HFFc6 (cell line): Measurements from ENCODE around the gene TNFRSF9. TPM values are rescaled to one million over a fixed set of nuclear protein-coding genes. Genes with fewer than 3 reads are reported as not detected.

Source experiments
- DNase-seq: peaks from one replicate; pipeline ENCODE4 v3.0.0-alpha.2; 2018
- H3K27ac Mint-ChIP-seq: 2 replicates; pipeline ENCODE4 v1.8.0; 2020; ENCODE audit warnings: mild to moderate bottlenecking, mixed read lengths
- H3K27me3 Mint-ChIP-seq: 2 replicates; pipeline ENCODE4 v1.8.0; 2021; ENCODE audit warnings: mild to moderate bottlenecking, moderate library complexity, mixed read lengths; ENCODE audit not compliant: insufficient read depth
- H3K36me3 Mint-ChIP-seq: 2 replicates; pipeline ENCODE4 v1.8.0; 2021; ENCODE audit warnings: low read depth, mixed read lengths
- H3K4me1 Mint-ChIP-seq: 2 replicates; pipeline ENCODE4 v1.8.0; 2020; ENCODE audit warnings: low read depth, mixed read lengths
- H3K4me3 Mint-ChIP-seq: 2 replicates; pipeline ENCODE4 v1.8.0; 2020; ENCODE audit warnings: mild to moderate bottlenecking, moderate library complexity, mixed read lengths
- H3K9me3 Mint-ChIP-seq: 2 replicates; pipeline ENCODE4 v1.8.0; 2020; ENCODE audit warnings: mild to moderate bottlenecking, mixed read lengths
- CTCF ChIP-seq: fragments of 200-600 bp; sonication (generic); IDR thresholded peaks from 2 replicates; pipeline ENCODE4 v1.5.0; 2021; ENCODE audit warnings: antibody characterized with exemption, mild to moderate bottlenecking
- total RNA-seq, 6 experiments: library from RNA; stranded (reverse); fragmentation: NEBNext Ultra II Directional; extraction: Animal tissue kit (Norgen Biotek cat#: 25700); gene quantifications; 2 replicates in 1 of 6; 3 replicates in 5 of 6; pipeline ENCODE4 v1.2.3, GENCODE V29; 2021

The TNFRSF9 gene
- total RNA-seq, 6 experiments from 2014 or later = not detected

GRCh38 chr1:7893529-7894180 is 47.0 kb downstream of the TNFRSF9 start:
- peak; percentile 42 for DNase-seq
- no peak for TF ChIP-seq CTCF
- Mint-ChIP-seq H3K4me3 (no peak overlapping the region), H3K36me3 (no peaks in the 10 kb centered on the region), H3K27ac (no peak overlapping the region), H3K27me3 (peaks cover 15% of the 10 kb centered on the region), H3K4me1 (peaks cover 26% of the 10 kb centered on the region), H3K9me3 (no peaks in the 10 kb centered on the region)

- DNase-seq = no peak
- TF ChIP-seq CTCF = no peak
- no peak overlapping the region for H3K4me3 Mint-ChIP-seq
- H3K27ac Mint-ChIP-seq = no peak overlapping the region
- no peaks in the 10 kb centered on the region for H3K9me3 Mint-ChIP-seq
- H3K36me3 Mint-ChIP-seq = no peaks in the 10 kb centered on the region
- H3K27me3 Mint-ChIP-seq = peaks cover 15% of the 10 kb centered on the region
- H3K4me1 Mint-ChIP-seq = peaks cover 29% of the 10 kb centered on the region
Observed at GRCh38 chr1:7891804-7892203, 48.8 kb downstream of the TNFRSF9 start.

- DNase-seq = no peak
- Mint-ChIP-seq H3K4me1 (peaks cover 29% of the 10 kb centered on the region), H3K4me3 (no peak overlapping the region), H3K27me3 (peaks cover 17% of the 10 kb centered on the region), H3K27ac (no peak overlapping the region), H3K9me3 (no peaks in the 10 kb centered on the region), H3K36me3 (no peaks in the 10 kb centered on the region)
- TF ChIP-seq CTCF = no peak
Observed at GRCh38 chr1:7890853-7891252, 49.8 kb downstream of the TNFRSF9 start.

- Mint-ChIP-seq H3K4me3 (no peak overlapping the region), H3K27me3 (peaks cover 16% of the 10 kb centered on the region), H3K9me3 (no peaks in the 10 kb centered on the region; the same call in 1 of the 2 replicates), H3K27ac (no peak overlapping the region), H3K4me1 (peaks cover 14% of the 10 kb centered on the region), H3K36me3 (no peaks in the 10 kb centered on the region)
- no peak for TF ChIP-seq CTCF
- no peak for DNase-seq
Observed at GRCh38 chr1:7888248-7889081, 52.2 kb downstream of the TNFRSF9 start.

- Mint-ChIP-seq H3K9me3 (no peaks in the 10 kb centered on the region; the same call in 1 of the 2 replicates), H3K27me3 (peaks cover 10% of the 10 kb centered on the region), H3K4me1 (peaks cover 13% of the 10 kb centered on the region), H3K4me3 (no peak overlapping the region), H3K36me3 (no peaks in the 10 kb centered on the region), H3K27ac (no peak overlapping the region)
- no peak for DNase-seq
- no peak for TF ChIP-seq CTCF
Observed at GRCh38 chr1:7886405-7886745, 54.3 kb downstream of the TNFRSF9 start.
